Prostate gland (tissue), 2 donors: ENCODE results near the gene PARP9. TPM values are rescaled to one million over a fixed set of nuclear protein-coding genes. Genes with fewer than 3 reads are reported as not detected.

ENCODE experiments used
- DNase-seq: peaks from one replicate; pipeline ENCODE4 v3.0.0-alpha.2; 2019; ENCODE audit warnings: low spot score
- H3K27ac ChIP-seq, 2 donors: fragments of 200-600 bp; sonication (generic); 2 replicates each; pipeline ENCODE4 v1.5.1; 2017 to 2019
- H3K27me3 ChIP-seq: fragments of 200-600 bp; sonication (generic); replicated peaks from 2 replicates; pipeline ENCODE4 v1.5.1; 2019; ENCODE audit not compliant: insufficient read depth
- H3K36me3 ChIP-seq, 2 donors: fragments of 200-600 bp; sonication (generic); 1 replicate in 1 of 2; 2 replicates in 1 of 2; pipeline versions ENCODE4 v1.5.1 to v1.8.1; 2017 to 2019
- H3K4me1 ChIP-seq: fragments of 200-600 bp; sonication (generic); replicated peaks from 2 replicates; pipeline ENCODE4 v1.5.1; 2019
- H3K4me3 ChIP-seq, 2 donors: fragments of 200-600 bp; sonication (generic); 2 replicates each; pipeline ENCODE4 v1.5.1; 2017 to 2019
- H3K9me3 ChIP-seq: fragments of 200-600 bp; sonication (generic); 2 replicates; pipeline ENCODE4 v1.5.1; 2017
- POLR2A ChIP-seq: fragments of 450-650 bp; IDR thresholded peaks from one replicate; pipeline ENCODE4 v1.6.1; 2016; ENCODE audit warnings: antibody characterized with exemption, mild to moderate bottlenecking
- POLR2AphosphoS5 ChIP-seq: sonication (generic); formaldehyde crosslinking; IDR thresholded peaks from one replicate; pipeline ENCODE4 v1.6.1; 2017; ENCODE audit warnings: antibody characterized with exemption
- WGBS: methylation state at CpG from one replicate; pipeline ENCODE4 v1.1.5; 2018; 5-methylcytosine and 5-hydroxymethylcytosine counted together
- intact Hi-C: fragments of 100-400 bp; cut with DNase I; formaldehyde crosslinking; loops from one replicate; pipeline ENCODE4 v1.14.2; 2022
- total RNA-seq, 2 donors: library from RNA; depleted of rRNA; stranded (reverse); fragments of >200 nt; gene quantifications; one replicate each; pipeline ENCODE4 v1.1.0, GENCODE V29; 2016
- TF ChIP-seq, protein P1 (sequence below), 4 experiments: fragments of 200-600 bp in 2 of 4; fragments of 450-650 bp in 2 of 4; sonication (generic) in 2 of 4; IDR thresholded peaks; 1 replicate in 3 of 4; 2 replicates in 1 of 4; pipeline ENCODE4 v1.5.1; 2016 to 2019; ENCODE audit warnings: antibody characterized with exemption in 4 of 4, mild to moderate bottlenecking in 2 of 4, moderate library complexity in 2 of 4

PARP9 gene
- total RNA-seq, 2 donors from 2014 or later, result 30.4 to 41.7 TPM

DNA sequence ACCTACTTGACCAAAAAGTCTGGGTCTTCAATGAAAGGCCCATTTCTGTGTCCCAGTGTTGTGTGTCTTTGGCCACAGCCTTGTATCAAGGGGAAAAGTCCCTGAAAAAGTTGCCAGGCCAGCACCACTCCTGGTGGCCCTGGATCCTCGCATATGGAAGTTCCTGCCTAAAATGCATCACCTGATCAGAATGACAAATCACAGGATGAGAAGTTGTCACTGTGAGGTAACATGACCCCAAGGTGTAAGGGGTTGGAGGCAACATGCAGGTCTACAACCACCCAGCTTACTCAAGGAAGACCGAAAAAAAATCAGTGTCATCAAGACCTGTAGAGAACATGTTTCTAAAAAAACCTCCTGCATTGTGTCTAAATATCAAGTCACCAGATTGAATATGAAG, 39.0 kb upstream of the PARP9 start:
- Histone ChIP-seq H3K27ac (no peak overlapping the region), H3K4me1 (no peaks in the 10 kb centered on the region), H3K27me3 (no peaks in the 10 kb centered on the region), H3K9me3 (no peaks in the 10 kb centered on the region), H3K36me3 (no peaks in the 10 kb centered on the region), H3K4me3 (no peak overlapping the region)
- intact Hi-C loops, result no loop called here
- DNase-seq, result no peak
- 84% methylated on average over 2 of the region's 2 CpGs for WGBS
- TF ChIP-seq POLR2A (no peak), POLR2AphosphoS5 (no peak)
- TF ChIP-seq, protein P1, sequence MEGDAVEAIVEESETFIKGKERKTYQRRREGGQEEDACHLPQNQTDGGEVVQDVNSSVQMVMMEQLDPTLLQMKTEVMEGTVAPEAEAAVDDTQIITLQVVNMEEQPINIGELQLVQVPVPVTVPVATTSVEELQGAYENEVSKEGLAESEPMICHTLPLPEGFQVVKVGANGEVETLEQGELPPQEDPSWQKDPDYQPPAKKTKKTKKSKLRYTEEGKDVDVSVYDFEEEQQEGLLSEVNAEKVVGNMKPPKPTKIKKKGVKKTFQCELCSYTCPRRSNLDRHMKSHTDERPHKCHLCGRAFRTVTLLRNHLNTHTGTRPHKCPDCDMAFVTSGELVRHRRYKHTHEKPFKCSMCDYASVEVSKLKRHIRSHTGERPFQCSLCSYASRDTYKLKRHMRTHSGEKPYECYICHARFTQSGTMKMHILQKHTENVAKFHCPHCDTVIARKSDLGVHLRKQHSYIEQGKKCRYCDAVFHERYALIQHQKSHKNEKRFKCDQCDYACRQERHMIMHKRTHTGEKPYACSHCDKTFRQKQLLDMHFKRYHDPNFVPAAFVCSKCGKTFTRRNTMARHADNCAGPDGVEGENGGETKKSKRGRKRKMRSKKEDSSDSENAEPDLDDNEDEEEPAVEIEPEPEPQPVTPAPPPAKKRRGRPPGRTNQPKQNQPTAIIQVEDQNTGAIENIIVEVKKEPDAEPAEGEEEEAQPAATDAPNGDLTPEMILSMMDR (IDR thresholded peaks at IDR 0.05), result no peak

DNA sequence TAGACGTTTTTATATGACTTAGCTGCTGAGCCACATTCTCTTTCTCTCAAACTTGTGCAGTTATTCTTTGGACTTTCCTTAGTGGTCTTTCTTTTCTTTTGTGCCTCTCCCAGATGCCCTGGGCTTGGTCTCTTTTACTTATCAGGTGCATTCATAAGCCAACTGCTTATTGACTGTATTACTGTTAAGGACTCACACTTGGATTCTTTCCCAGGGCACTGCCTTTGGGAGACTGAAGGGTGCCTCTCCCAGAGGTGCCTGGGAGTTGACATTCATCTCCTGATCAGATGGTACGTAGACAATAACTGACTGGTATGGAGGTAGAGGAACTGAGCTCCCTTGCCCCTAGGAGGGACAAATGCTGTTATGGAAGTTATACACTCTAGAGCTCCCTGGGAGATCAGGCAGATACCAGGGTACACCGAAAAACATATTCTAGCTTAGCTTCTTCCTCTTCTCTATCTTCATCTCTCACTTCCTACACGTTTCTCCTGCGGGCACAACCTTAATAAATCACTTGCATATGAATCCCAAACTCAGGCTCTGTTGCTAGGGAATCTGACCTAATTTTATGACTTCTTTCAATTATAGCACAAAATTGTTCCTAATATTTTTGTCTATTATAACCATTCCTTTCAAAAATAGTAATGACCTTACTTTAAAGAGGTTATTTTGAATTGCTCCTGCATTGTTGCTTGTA, 38.1 kb upstream of the PARP9 start:
- Histone ChIP-seq H3K9me3 (no peaks in the 10 kb centered on the region), H3K27ac (no peak overlapping the region), H3K27me3 (no peaks in the 10 kb centered on the region), H3K4me3 (no peak overlapping the region), H3K4me1 (no peaks in the 10 kb centered on the region), H3K36me3 (no peaks in the 10 kb centered on the region)
- 42% methylated on average over 5 of the region's 5 CpGs for WGBS
- DNase-seq, result no peak
- TF ChIP-seq POLR2A, result no peak
- TF ChIP-seq, protein P1 (IDR thresholded peaks at IDR 0.05), result no peak
- intact Hi-C loops, result no loop called here

DNA sequence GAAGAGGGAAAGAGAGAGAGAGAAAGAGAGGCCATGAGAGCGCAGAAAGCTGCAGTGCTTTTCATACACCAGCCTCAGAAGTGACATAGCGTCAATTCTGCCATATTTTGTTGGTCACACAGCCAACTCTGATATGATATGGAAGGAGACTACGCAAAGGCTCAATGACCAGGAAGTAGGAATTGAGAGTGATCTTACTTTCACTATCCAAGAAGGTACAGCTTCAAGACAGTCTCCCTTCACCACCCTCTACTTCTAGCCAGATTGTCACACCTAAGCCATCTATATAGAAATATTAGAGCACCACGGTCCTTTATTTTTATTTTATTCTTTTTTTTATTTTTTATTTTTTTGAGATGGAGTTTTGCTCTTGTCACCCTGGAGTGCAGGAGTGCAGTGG, 34.5 kb upstream of the PARP9 start:
- TF ChIP-seq, protein P1 (IDR thresholded peaks at IDR 0.05), result no peak
- no peak for TF ChIP-seq POLR2AphosphoS5
- TF ChIP-seq POLR2A, result no peak

DNA sequence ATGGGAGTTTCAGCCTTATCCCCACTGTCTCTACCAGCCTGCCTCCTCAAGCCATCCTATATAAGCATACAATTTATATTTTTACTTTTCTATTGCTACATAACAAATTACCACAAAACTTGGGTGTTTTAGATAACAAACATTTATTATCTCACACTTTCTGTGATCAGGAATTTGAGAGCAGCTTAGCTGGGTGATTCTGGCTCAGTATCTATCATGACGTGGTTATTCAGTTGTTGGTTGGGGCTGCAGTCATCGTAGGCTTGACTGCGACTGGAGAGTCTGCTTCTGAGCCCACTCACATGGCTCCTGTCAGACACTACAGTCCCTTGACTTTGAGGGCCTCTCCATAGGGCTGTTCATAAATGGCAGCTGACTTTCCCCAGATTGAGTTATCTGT, 34.1 kb upstream of the PARP9 start:
- intact Hi-C loops, result no loop called here
- Histone ChIP-seq H3K27me3 (no peaks in the 10 kb centered on the region), H3K4me3 (no peak overlapping the region), H3K4me1 (no peaks in the 10 kb centered on the region), H3K36me3 (no peaks in the 10 kb centered on the region), H3K9me3 (no peaks in the 10 kb centered on the region), H3K27ac (no peak overlapping the region)
- TF ChIP-seq POLR2A (no peak), POLR2AphosphoS5 (no peak)
- TF ChIP-seq, protein P1 (IDR thresholded peaks at IDR 0.05), result no peak
- no peak for DNase-seq
- WGBS, result 79% methylated on average over 3 of the region's 3 CpGs

More for the DNA sequence above, 34.5 kb upstream of the PARP9 start:
- Histone ChIP-seq H3K27me3 (no peaks in the 10 kb centered on the region), H3K27ac (no peak overlapping the region), H3K36me3 (no peaks in the 10 kb centered on the region), H3K4me1 (no peaks in the 10 kb centered on the region), H3K4me3 (no peak overlapping the region), H3K9me3 (no peaks in the 10 kb centered on the region)
- no peak for DNase-seq
- 70% methylated on average over 4 of the region's 4 CpGs for WGBS
- intact Hi-C loops, result no loop called here

DNA sequence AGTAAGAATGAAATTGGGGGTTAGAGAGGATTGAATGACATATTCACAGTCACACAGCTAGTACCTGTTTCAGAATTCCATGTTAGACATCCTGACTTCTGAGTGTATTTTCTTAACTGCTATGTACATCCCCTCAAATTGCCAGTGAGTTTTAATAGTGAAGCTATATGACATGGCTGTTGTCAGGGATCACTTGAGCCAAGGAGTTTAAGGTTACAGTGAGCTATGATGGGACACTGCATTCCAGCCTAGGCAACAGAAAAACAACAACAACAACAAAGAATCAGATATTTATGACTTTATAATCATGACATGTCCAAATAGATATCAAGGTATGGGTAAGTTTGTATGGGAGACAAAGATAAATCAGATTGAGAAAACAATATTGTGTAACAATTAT, 29.9 kb upstream of the PARP9 start:
- H3K9me3 ChIP-seq, result no peaks in the 10 kb centered on the region
- no peaks in the 10 kb centered on the region for H3K4me1 ChIP-seq
- no peak for DNase-seq
- H3K27ac ChIP-seq, result no peak overlapping the region
- TF ChIP-seq POLR2AphosphoS5, result no peak
- no peak for TF ChIP-seq POLR2A
- TF ChIP-seq, protein P1 (IDR thresholded peaks at IDR 0.05), result no peak
- intact Hi-C loops, result no loop called here
- H3K36me3 ChIP-seq, result no peaks in the 10 kb centered on the region
- no peak overlapping the region for H3K4me3 ChIP-seq
- no peaks in the 10 kb centered on the region for H3K27me3 ChIP-seq
